HUDEP-2 (cell line): ENCODE results near the gene SIX4.

Experiments used
- DNase-seq, 76 experiments: peaks; one replicate each; lab custom pipeline; 2025; ENCODE audit not compliant: unreplicated experiment in 76 of 76; lab: John Stamatoyannopoulos, UW

SIX4 gene

DNA sequence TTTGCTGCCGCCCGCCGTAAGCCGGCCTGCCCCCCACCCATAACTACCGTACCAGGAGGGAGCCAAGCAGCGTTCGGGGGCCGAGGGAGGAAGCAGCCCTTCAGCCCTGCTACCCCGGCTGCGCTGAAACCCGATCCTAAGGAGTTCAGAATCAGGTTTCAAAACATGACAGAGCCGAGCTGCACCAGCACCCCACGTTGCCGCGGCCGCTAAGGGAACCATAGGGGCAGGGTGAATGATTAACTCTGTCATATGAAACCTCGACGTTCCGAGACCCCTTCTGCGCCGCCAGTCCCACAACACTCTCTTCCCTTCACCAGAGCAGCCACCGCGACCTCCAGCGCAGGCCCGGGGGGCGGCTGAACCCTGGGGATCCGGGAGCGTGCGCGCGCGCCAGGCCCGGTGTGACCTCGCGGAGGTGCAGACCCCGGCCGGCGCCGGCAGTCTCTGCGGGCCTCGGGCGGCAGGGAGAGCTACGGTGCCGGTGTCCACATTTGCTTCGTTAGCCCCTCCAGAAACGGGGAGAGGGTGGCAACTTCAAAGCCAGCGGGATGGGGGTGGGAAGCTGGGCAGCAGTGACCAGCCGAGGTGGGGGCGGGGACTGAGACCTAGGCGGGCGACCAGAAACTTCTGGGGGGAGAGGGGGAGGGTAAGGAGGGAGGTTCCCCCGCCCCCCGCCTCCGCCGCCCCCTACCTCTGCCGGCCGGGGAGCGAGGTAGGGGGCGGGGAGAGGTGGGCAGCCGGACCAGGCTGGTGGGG lies 1.6 kb downstream of the SIX4 start:
- peak in 1 of 76 experiments; percentile 6 for DNase-seq

DNA sequence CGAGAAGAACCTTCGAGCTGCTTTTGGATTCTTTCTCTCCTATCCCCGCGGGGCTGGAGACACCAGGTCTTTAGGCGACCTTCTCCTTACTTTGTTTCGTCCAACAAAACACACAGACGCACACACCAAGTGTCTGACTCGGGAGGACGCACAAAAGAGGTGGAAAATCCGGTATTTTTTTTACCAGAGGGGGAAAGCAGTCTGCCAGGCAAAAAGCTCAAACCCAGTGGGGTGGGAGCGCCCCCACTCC lies 2.1 kb downstream of the SIX4 start:
- no peak for DNase-seq

DNA sequence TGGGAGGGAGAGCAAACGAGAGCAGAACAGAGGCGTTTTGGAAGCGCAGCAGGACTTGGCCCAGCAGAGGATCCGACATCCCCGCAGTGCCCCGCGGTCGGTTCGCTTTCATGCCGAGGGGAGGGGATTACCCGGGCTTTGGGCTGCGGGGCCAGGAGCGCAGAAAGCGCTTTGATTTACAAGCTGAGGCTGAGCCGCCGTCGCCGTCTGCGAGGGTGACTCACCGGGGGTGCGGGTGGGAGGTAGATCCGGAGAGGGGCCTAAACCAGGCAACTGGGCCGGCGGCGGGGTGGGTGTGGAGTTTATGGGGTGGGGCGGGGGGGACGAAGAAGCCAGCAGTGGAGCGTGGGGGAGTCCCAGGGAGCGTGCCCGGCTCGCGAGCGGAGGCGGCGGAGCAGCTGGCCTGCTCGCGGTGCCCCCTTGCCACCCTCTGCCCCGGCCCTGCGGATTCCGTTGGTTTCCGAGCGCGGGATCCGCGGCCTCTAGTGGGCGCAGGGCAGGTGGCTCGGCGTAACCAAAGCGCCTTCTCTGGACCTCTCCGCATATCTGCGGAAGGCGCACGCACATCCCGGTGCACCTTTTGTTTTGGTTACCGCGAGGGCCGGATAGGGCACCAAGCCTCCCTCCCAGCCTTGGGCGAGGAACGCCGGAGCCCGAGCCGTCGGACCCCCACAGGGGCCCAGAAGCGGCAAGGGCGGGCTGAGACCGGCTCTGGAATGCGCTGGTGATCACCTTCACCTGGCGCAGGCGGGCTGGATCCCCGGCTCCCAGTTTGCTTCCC lies 2.6 kb downstream of the SIX4 start:
- peak in 8 of 76 experiments; percentile 2 to 16 (median 8) for DNase-seq

DNA sequence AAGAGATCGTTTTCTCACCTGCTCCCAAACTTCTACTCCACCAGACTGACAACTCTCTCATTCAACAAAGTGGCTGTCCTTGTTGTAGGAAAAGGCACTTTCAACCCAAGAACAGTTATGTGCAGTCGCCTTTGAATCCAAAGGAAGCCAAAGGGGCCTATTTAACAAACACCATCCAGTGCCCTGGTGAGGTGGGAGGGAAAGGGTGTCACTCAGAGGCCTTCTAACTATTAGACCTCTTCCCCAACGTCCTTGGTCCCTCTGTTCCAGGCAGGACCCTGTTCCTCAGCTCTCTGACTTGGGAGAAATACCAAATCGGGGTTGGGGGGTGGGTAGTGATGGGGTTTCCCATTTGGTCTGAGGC lies 3.2 kb downstream of the SIX4 start:
- DNase-seq: no peak

DNA sequence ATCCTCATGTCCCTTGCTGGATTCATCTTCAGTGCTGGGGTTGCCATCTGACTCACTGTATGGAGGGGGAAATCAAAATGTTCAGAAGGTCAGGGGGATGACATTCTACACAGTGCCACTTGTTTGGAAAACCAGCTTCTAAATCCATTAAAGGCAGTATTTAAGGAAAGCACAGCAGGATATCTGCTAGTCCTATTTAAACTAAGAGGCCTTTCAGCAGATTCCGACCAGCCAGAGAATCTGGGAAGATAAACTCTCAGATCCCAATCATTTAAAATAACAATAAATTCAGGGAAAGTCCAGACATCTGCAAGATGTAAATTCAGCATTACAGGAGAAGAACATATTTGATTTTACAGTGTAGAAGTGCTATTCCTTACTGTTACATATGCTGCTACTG lies 3.8 kb downstream of the SIX4 start:
- no peak for DNase-seq

DNA sequence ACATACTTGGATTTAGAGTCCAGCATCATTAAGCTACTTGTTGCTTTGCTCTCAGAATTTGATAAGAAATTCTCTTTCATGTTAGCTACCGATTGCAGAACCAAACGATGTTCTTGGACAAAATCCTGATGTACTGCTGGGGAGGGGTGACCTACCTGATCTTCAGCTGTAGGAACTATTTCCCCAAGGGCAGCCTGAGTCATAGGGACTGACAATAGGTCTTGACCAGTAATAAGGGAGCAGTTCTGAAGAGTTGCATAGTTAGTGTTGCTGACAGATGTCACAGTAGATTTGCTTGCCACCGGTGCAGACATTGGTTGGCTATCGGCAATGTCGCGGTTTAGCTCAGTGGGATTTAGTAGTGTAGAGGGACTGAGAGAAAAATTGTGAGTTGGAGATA lies 10.6 kb downstream of the SIX4 start:
- no peak for DNase-seq

DNA sequence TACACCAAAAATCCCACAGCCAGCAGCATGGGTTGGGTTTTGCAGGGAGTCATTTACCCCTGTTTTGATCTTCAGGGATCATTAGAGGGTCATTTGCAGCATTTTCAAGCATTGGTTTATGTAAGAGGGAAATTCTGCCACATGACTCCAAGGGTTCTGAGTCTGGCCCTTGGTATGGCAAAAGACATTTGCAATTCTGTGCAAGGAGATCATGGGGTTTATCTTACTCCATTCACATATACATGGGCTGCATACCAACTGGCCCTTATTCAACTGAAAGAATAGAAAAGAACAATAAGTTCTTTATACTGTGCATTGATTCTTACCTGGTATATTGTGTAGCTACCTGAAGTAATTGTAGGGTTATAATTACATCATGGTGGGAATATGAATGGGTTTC lies 13.7 kb downstream of the SIX4 start:
- DNase-seq: no peak

DNA sequence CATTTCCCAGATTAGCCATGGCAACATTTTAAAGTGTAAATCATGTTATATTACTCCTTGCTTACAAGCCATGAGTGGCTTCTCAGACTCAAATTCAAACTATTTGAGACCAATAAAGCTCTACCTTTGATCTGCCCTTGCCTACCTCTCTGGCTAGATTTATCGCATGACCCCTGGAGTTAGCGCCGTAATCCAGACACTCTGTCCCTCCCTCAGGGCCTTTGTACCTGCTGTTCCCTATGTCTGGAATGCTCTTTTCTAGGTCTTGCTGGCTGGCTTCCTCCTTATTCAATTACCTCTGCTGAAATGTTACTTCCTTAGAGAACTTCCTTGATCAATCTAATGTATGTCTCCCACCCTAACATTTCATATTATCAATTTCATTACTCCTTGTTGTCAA lies 16.3 kb downstream of the SIX4 start:
- no peak for DNase-seq

DNA sequence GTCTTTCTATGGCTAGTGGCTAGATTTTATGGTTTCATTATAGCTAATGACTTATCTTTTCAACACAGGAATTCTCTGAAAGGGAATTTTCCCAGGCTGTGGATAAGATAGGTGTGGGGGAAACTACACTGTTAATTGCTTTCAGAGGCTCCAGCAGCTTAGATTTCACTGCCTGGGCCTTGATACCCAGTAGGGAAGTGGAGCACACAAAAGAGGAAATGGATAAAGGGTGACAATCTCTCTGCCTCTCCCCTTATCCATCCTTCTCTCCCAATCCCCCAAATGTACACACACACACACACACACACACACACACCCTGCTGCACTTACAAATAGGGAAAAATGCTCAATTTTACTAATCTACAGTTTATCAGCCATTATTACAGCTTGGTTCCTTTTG lies 19.1 kb downstream of the SIX4 start:
- no peak for DNase-seq

DNA sequence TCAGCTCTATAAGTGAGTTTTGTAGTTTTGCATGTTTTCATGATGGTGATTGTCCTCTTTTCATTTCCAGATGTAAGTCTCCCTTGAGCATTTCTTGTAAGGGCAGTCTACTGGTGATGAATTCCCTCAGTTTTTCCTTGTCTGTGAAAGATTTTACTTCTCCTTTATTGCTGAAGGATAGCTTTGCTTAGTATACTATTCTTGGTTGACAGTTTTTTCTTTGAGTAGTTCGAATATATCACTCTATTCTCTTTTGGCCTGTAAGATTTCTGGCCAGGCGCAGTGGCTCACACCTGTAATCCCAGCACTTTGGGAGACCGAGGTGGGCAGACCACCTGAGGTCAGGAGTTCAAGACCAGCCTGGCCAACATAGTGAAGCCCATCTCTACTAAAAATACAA lies 23.6 kb downstream of the SIX4 start:
- no peak for DNase-seq

DNA sequence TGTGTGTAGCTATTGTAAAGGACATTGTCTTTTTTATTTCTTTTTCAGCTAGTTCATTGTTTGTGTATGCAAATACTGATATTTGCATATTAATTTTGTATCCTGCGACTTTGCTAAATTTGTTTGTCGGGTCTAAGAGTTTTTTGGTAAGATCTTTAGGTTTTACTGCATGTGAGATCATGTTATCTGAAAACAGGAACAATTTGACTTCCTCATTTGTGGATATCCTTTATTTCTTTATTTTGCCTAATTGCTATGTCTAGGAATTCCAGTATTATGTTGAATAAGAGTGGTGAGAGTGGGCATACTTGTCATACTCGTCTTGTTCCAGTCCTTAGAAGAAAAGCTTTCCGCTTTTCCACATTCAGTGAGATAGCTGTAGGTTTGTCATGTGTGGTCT lies 28.8 kb downstream of the SIX4 start:
- no peak for DNase-seq

DNA sequence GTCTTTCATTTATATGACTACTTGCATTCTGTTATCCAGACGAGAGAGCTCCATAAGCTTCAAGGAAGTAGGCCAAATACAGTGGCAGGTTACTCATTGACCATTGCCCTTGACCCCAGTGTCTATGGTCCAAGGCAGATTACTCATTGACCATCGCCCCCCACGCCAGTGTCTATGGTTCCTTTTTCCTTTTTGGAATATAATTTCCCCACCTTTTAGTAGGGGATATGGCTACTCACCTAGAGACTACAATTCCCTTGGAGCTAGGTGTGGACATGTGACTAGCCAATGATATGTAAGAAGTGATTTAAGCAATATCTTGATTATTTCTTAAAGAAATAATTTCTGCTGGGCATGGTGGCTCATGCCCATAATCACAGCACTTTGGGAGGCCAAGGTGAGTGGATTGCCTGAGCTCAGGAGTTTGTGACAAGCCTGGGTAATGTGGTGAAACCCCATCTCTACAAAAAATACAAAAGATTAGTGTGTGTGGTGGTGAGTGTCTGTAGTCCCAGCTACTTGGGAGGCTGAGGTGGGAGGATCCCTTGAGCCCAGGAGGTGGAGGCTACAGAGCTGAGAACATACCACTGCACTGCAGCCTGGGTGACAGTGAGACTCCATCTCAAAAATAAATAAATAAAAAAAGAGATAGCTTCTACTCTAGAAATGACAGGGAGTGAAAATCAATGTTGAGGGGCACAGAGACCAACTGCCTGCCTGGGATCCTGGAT lies 32.6 kb downstream of the SIX4 start:
- no peak for DNase-seq

DNA sequence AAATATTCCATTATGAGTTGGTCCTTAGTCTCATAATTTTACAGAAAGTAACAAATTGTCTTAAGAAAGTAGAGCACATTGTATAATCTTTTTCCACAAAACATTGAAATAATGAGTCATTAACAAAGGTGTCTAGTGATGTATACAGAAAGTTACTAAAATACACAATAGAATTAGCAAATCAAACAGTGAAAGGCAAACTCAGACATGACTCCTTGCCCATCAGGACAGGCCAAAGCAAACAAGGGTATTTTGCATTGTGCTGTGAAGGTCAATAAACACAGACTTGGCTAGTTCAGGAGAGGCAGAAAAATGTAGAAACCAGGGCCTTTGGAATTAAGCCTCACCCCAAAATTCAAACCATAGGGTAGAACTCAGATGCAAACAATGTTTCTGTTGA lies 37.3 kb downstream of the SIX4 start:
- DNase-seq: no peak

DNA sequence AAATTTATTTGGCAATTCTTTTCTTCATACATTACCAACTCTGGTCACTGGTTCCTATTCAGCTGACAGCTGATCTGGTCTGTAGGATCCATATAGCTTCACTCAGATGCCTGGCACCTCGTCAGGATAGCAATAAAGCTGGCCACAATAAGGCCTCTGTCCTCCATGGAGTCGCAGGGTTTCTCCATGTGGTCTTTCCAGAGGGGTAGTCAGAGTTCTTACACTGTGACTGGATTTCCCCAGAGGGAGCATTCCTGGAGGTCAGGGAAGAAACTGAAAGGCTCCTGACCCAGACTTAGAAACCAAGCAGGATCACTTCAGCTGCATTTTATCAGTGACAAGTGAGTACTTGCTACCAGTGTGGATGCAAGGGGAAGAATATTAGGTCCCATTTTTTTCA lies 39.9 kb downstream of the SIX4 start:
- no peak for DNase-seq

DNA sequence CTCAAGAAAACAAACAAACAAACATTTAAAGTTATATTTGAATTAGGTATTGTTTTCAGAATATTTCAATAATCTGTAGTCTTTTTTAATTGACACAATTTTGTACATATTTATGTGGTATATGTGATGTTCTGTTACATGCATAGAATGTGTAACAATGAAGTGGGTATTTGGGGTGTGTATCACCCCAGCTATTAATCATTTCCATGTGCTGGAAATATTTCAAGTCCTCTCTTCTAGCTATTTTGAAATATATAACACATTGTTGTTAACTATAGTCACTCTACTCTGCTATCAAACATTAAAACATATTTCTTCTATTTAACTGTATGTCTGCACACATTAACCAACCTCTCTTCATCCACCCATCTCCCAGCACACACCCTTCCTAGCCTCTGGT lies 42.9 kb downstream of the SIX4 start:
- DNase-seq: no peak

DNA sequence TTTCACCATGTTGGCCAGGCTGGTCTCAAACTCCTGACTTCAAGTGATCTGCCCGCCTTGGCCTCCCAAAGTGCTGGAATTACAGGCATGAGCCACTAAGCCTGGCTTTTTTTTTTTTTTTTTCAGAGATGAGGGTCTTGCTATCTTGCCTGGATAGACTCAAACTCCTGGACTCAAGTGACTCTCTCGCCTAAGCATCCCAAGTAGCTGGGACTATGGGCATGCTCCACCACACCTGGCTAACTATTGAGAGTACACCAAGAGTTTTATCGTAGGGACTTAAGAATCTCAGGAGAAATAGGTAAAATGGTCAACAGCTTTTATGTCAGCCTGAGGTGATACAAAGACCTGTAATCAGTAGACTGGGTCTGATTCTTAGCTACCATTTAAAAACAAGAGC lies 43.6 kb downstream of the SIX4 start:
- no peak for DNase-seq

DNA sequence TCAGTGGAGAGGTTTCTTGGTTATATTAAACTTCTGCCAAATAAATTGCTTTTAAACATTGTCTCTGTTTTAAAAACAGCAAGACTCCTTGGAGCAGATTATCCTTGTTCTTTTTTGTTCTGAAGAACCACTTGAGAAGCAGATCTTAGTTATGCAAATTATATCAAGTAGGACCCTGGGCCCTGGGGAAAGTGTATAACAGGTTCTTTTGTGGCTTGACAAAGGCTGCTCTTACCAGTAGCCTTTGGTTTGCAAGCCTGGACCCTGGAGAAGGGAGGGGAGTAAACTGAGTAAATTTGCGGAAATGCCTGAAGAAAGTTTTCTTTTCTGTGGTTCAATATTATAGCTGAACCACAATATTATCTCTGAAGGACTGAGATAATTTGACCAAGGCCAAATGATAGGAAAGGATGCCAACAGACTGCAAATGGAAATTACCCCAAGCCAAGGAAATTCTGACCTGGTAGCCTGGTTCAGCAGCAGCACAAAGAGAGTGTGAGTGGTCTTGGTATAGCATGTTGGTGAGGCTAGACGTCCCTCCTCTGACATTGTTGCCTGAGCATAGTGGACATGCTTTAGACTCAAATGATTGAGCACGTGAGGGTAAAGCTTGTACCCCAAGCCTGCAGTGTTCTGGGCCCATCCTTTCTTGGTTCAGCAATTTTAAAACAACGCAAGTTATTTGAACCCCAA lies 44.4 kb downstream of the SIX4 start:
- no peak for DNase-seq

DNA sequence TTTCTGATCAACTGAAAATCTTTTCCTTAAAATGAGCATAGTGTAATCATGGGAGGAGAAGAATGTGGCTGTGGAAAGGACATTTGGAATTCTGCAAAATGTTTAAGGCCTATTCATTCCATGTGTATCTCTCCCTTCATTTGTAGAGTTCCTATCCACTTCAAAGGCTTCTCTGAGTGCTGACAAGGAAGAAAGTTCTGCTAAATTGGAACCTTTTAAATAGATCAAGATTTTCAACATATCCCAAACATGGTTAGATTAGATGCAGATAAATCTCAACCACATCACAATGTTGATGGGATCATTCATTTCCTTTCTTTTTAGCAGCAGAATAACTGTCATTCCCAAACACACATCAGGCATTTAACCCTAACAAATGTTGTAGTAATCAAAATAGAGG lies 46.5 kb downstream of the SIX4 start:
- DNase-seq: no peak

DNA sequence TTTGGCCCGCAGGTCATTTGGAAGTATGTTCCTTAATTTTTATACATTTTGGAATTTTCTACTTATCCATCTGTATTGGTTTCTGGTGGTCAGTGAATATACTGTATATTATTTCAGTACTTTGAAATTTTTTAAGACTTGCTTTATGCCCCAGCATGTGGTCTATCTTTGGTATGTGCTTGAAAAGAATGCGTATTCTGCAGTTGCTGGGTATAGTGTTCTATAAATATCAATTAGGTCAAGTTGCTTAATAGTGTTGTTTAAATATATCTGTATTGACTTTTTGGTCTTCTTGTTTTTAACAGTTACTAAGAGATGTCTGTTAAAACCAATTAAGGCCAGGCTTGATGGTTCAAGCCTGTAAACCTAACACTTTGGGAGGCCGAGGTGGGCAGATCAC lies 53.2 kb downstream of the SIX4 start:
- no peak for DNase-seq

DNA sequence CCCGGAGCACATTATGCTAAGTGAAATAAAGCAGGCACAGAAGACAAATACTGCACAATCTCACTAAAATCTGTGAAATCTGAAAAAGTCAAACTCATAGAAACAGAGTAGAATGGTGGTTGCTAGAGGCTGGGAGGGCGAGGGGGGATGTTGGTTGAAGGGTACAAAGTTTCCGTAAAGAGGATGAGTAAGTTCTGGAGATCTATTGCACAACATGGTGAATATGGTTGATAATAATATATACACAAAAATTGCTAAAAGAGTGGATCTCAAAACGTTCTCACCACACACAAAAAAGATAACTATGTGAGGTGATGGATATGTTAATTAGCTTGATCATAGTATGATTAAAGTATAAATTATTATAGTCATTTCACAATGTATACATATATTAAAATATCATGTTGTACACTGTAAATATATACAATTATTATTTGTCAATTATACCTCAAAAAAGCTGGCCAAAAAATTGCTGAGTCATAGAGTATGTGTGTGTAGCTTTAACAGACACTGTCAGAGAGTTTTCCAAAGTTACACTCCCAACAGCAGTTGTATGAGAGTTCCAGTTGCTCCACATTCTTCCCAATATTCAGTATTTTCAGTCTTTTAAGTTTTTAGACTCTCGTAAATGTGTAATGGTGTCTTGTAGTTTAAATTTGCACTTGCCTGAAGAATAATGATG lies 55.6 kb downstream of the SIX4 start:
- no peak for DNase-seq

DNA sequence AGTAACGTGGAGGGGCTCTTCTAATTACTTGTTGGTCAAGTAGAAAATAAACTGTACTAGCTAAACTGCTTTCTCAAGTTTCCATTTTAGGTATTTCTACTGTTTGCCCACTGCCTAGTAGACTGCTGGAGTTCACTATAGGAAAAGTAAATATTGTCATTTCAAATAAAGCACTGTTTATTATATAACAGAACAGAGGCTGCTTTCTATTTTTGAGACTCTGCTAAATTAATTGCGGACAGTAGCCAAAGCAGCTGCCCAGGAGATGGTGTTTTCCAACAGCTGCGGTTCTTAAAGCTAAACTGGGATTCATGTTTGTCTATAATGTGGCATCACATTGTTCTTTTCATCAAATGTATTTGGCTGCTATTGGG lies 59.0 kb downstream of the SIX4 start:
- DNase-seq: no peak
